Measurements from ENCODE around the gene KANSL1.

GRCh38 chr17:46013502-46014165, 179.6 kb downstream of the KANSL1 start:
- TF ChIP-seq, protein P1, sequence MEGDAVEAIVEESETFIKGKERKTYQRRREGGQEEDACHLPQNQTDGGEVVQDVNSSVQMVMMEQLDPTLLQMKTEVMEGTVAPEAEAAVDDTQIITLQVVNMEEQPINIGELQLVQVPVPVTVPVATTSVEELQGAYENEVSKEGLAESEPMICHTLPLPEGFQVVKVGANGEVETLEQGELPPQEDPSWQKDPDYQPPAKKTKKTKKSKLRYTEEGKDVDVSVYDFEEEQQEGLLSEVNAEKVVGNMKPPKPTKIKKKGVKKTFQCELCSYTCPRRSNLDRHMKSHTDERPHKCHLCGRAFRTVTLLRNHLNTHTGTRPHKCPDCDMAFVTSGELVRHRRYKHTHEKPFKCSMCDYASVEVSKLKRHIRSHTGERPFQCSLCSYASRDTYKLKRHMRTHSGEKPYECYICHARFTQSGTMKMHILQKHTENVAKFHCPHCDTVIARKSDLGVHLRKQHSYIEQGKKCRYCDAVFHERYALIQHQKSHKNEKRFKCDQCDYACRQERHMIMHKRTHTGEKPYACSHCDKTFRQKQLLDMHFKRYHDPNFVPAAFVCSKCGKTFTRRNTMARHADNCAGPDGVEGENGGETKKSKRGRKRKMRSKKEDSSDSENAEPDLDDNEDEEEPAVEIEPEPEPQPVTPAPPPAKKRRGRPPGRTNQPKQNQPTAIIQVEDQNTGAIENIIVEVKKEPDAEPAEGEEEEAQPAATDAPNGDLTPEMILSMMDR (conservative IDR thresholded peaks at IDR 0.05 in 1 of 2, IDR thresholded peaks at IDR 0.05 in 1 of 2; ENCODE audit: low read depth in 1 of 2, low read length in 2 of 2), result no peak
- no peak for TF ChIP-seq EZH2 (IDR thresholded peaks at IDR 0.05; ENCODE audit: low read length, missing control alignments)

All from fibroblast of lung (primary cell).